GM21576 (cell line): ENCODE results near the gene AGPAT4.

ENCODE experiments used
- ATAC-seq: cut with Tn5 transposase; IDR thresholded peaks from one replicate; pipeline ENCODE4 v1.9.1; 2021; ENCODE audit warnings: mild to moderate bottlenecking, moderate library complexity; ENCODE audit not compliant: unreplicated experiment

AGPAT4 gene

GRCh38 chr6:161082215-161082614, 191.6 kb downstream of the AGPAT4 start:
- no peak for ATAC-seq

DNA sequence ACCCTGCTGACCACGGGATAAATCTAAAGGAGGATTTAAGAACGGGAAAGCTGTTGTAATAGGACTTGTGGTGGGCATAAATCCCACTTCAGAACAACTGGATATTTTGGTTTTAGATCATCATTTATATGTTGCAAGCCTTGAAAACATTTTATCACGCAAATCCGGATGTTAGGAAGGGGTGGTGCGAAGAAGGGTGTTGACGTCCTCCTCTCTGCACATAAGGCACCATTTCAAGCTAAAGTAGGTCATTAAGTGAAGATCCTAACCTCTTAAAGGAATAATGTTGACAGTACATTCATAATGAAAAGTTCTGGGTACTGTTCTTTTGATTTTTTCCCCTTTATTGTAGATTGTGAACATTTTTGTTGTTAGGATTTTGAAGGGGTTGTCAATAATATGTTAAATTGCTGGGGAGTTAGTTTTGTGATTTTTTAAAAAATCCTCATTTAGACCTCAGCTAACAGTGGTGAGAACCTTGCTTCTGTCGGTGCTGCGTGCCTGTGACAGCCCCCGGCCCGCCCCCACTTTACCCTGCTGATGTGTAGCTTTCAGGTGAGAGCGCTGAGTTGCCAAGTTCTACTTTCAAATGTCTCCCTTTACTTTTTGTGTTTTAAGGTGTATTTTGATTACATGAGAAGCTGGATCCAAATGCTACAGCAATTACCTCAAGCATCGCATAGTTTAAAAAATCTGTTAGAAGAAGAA, 193.4 kb downstream of the AGPAT4 start:
- no peak for ATAC-seq
